Measurements from ENCODE around the gene DNAL1.
A peak's percentile ranks its signal among the peaks of the same experiment; 100 is the strongest.

The DNAL1 gene

GRCh38 chr14:73709904-73710469, 65.2 kb downstream of the DNAL1 start:
- no peak for DNase-seq

- no peak for DNase-seq
Measured at GRCh38 chr14:73710737-73711136, 66.0 kb downstream of the DNAL1 start.

- DNase-seq: no peak
Measured at GRCh38 chr14:73712071-73712506, 67.3 kb downstream of the DNAL1 start.

- peak; percentile 65 for DNase-seq
Measured at GRCh38 chr14:73712540-73713180, 67.9 kb downstream of the DNAL1 start.

GRCh38 chr14:73713206-73713802, 68.5 kb downstream of the DNAL1 start:
- peak; percentile 57 for DNase-seq

GRCh38 chr14:73713803-73714655, 69.2 kb downstream of the DNAL1 start, which contains the start of gene PNMA1:
TSS of gene PNMA1 (minus strand) at chr14:73714384. CDS start at chr14:73713639, 745 bp downstream.
- peak; percentile 94 for DNase-seq

GRCh38 chr14:73714656-73715081, 69.9 kb downstream of the DNAL1 start:
- DNase-seq: peak; percentile 23

- no peak for DNase-seq
Measured at GRCh38 chr14:73715707-73716106, 70.9 kb downstream of the DNAL1 start.

GRCh38 chr14:73717266-73717665, 72.5 kb downstream of the DNAL1 start:
- DNase-seq: peak; percentile 54

GRCh38 chr14:73717711-73718417, 73.1 kb downstream of the DNAL1 start:
- no peak for DNase-seq

- DNase-seq: no peak
Measured at GRCh38 chr14:73718418-73719251, 73.8 kb downstream of the DNAL1 start.

- DNase-seq: no peak
Measured at GRCh38 chr14:73719361-73719760, 74.6 kb downstream of the DNAL1 start.

- no peak for DNase-seq
Measured at GRCh38 chr14:73719791-73720190, 75.0 kb downstream of the DNAL1 start.

- no peak for DNase-seq
Measured at GRCh38 chr14:73720636-73721035, 75.8 kb downstream of the DNAL1 start.

- DNase-seq: no peak
Measured at GRCh38 chr14:73721101-73721821, 76.5 kb downstream of the DNAL1 start.

- no peak for DNase-seq
Measured at GRCh38 chr14:73722581-73722980, 77.8 kb downstream of the DNAL1 start.

- DNase-seq: no peak
Measured at GRCh38 chr14:73723406-73723796, 78.6 kb downstream of the DNAL1 start.

GRCh38 chr14:73723797-73724661, 79.2 kb downstream of the DNAL1 start:
- DNase-seq: no peak

- DNase-seq: no peak
Measured at GRCh38 chr14:73724696-73725095, 79.9 kb downstream of the DNAL1 start.
